Gastrocnemius medialis (tissue), 4 donors: ENCODE results near the gene PTGDR2.

Experiments used
- POLR2A ChIP-seq, 2 donors: fragments of 450-650 bp; IDR thresholded peaks; one replicate each; pipeline ENCODE4 v1.6.1; 2017; ENCODE audit warnings: antibody characterized with exemption in 2 of 2, mild to moderate bottlenecking in 2 of 2, moderate library complexity in 2 of 2
- TF ChIP-seq, protein P1 (sequence below), 5 experiments: fragments of 450-650 bp in 3 of 5; fragments of 200-600 bp in 2 of 5; sonication (generic) in 2 of 5; IDR thresholded peaks in 4 of 5; conservative IDR thresholded peaks in 1 of 5; 1 replicate in 4 of 5; 2 replicates in 1 of 5; pipeline ENCODE4 v1.5.1; 2016 to 2019; ENCODE audit warnings: antibody characterized with exemption in 5 of 5, mild to moderate bottlenecking in 3 of 5, moderate library complexity in 3 of 5

DNA sequence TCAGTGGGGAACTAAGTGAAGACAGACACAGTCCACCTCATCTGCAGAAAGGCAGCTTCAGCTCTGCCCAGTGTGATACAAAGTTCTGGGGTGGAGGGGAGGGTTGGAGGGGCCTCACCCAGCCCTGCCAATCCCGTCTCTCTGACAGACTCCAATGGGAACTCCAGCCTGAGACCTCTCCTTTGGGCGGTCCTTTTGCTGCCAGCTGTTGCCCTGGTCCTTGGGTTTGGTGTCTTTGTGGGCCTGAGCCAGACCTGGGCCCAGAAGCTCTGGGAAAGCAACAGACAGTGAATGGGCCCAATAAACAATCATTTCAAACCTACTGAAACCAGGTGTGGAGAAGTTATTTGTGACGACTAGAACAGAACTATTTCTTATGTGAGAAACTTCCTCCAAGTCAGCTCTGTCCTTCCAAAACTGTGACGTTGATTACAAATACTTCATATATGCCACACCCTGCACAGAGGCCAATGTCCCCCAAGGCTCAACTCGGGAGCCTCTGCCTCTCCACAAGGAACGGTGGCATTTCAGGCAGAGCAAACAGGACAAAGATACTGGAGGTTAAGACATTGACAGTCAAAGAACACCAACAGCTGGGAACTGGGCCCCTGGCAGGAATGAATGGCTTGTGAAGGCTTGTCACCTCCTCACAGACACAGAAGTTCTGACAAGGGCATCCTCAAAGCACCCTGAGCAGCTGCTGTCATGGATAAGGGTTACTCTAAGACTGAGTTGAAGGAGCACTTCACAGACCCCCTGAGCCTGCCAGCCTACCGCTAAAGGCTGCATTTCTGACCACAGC is 19.8 kb upstream of the PTGDR2 start:
- TF ChIP-seq, protein P1, sequence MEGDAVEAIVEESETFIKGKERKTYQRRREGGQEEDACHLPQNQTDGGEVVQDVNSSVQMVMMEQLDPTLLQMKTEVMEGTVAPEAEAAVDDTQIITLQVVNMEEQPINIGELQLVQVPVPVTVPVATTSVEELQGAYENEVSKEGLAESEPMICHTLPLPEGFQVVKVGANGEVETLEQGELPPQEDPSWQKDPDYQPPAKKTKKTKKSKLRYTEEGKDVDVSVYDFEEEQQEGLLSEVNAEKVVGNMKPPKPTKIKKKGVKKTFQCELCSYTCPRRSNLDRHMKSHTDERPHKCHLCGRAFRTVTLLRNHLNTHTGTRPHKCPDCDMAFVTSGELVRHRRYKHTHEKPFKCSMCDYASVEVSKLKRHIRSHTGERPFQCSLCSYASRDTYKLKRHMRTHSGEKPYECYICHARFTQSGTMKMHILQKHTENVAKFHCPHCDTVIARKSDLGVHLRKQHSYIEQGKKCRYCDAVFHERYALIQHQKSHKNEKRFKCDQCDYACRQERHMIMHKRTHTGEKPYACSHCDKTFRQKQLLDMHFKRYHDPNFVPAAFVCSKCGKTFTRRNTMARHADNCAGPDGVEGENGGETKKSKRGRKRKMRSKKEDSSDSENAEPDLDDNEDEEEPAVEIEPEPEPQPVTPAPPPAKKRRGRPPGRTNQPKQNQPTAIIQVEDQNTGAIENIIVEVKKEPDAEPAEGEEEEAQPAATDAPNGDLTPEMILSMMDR (IDR thresholded peaks at IDR 0.05 in 4 of 5, conservative IDR thresholded peaks at IDR 0.05 in 1 of 5) = no peak
- TF ChIP-seq POLR2A (IDR thresholded peaks at IDR 0.05) = no peak
